HG02678 (cell line): Measurements from ENCODE around the gene SAA1.

ENCODE experiments used
- ATAC-seq: cut with Tn5 transposase; IDR thresholded peaks from one replicate; pipeline ENCODE4 v1.9.1; 2021; ENCODE audit warnings: mild to moderate bottlenecking, moderate library complexity; ENCODE audit not compliant: unreplicated experiment

Gene SAA1

GRCh38 chr11:18308242-18308641, 42.2 kb downstream of the SAA1 start:
- ATAC-seq, result no peak

- no peak for ATAC-seq
Observed at GRCh38 chr11:18309691-18310090, 43.6 kb downstream of the SAA1 start.

- no peak for ATAC-seq
Observed at GRCh38 chr11:18310800-18311340, 44.8 kb downstream of the SAA1 start.

GRCh38 chr11:18312012-18312411, 45.9 kb downstream of the SAA1 start:
- no peak for ATAC-seq

- no peak for ATAC-seq
Observed at GRCh38 chr11:18312663-18313420, 46.8 kb downstream of the SAA1 start.

GRCh38 chr11:18313965-18314763, 48.1 kb downstream of the SAA1 start:
- no peak for ATAC-seq

GRCh38 chr11:18314784-18315523, 48.9 kb downstream of the SAA1 start:
- ATAC-seq, result no peak

GRCh38 chr11:18315893-18316292, 49.8 kb downstream of the SAA1 start:
- ATAC-seq, result no peak

- ATAC-seq, result no peak
Observed at GRCh38 chr11:18317551-18317950, 51.5 kb downstream of the SAA1 start.
